K562 (cell line): Measurements from ENCODE around the gene FARSA. TPM values are rescaled to one million over a fixed set of nuclear protein-coding genes. Genes with fewer than 3 reads are reported as not detected.
"Not testable (repeated sequence)": the region's sequence is repeated elsewhere in the genome, so short reads cannot be mapped to it uniquely, and the experiment has no call there.

Source experiments
- ATAC-seq: fragments of 200-7000 bp; cut with Tn5 transposase; 3 replicates; pipeline ENCODE4 v1.9.1; 2020; ENCODE audit warnings: moderate library complexity
- BruUV-seq: library from RNA; stranded (reverse); fragments of 400-500 nt; replicated peaks from 2 replicates; lab custom pipeline; 2021; lab: Mats Ljungman, UMichigan
- CTCF ChIA-PET: fragments of 300-600 bp; formaldehyde crosslinking; extraction: SDS; loops from one replicate; lab custom pipeline; 2021; ENCODE audit warnings: low intra/inter-chr PET ratio; lab: Yijun Ruan, JAX
- POLR2A ChIA-PET: fragments of 300-600, 350-650 bp; sonication (Branson Sonifier 250); formaldehyde crosslinking; extraction: SDS; loops from one replicate; lab custom pipeline; 2021; ENCODE audit warnings: antibody characterized with exemption, inconsistent platforms; lab: Yijun Ruan, JAX
- DNase-seq, 4 experiments: peaks; one replicate each; pipeline versions ENCODE4 v3.0.0 to v3.0.0-alpha.2; 2011 to 2018; ENCODE audit warnings: low spot score in 3 of 4, mixed read lengths in 3 of 4; ENCODE audit errors: extremely low read depth in 1 of 4
- FAIRE-seq: peaks from 2 replicates; lab custom pipeline; 2011; peaks lifted over from hg19 to GRCh38; lab: Jason Lieb, UNC
- H2AFZ ChIP-seq: 2 replicates; pipeline ENCODE4 v1.6.0; 2011; ENCODE audit warnings: low read depth, low read length, control low read depth, inconsistent platforms
- H3K27ac ChIP-seq: fragments of 200-600 bp; 3 replicates; pipeline ENCODE4 v1.8.0; 2011; ENCODE audit warnings: low read depth, mild to moderate bottlenecking, control low read depth, inconsistent platforms, low read length, moderate library complexity, mixed read lengths; ENCODE audit errors: extremely low read depth
- H3K27me3 ChIP-seq, 2 experiments: fragments of 300-600 bp in 1 of 2; 2 replicates in 1 of 2; 3 replicates in 1 of 2; pipeline versions ENCODE4 v1.6.0 to v1.8.0; 2011; ENCODE audit warnings: inconsistent platforms in 2 of 2, low read length in 2 of 2, mild to moderate bottlenecking in 1 of 2, mixed read lengths in 1 of 2, moderate library complexity in 1 of 2; ENCODE audit not compliant: control insufficient read depth in 2 of 2, insufficient read depth in 2 of 2
- H3K36me3 ChIP-seq: fragments of 300-600 bp; 3 replicates; pipeline ENCODE4 v1.8.0; 2011; ENCODE audit warnings: mild to moderate bottlenecking, low read length, inconsistent platforms; ENCODE audit not compliant: control insufficient read depth, insufficient read depth
- H3K4me1 ChIP-seq, 2 experiments: fragments of 200-600 bp in 1 of 2; replicated peaks in 1 of 2; 2 replicates in 1 of 2; 3 replicates in 1 of 2; pipeline versions ENCODE4 v1.5.1 to v1.8.0; 2011; ENCODE audit warnings: inconsistent platforms in 2 of 2, low read length in 2 of 2, mild to moderate bottlenecking in 1 of 2, mixed read lengths in 1 of 2, moderate library complexity in 1 of 2; ENCODE audit not compliant: control insufficient read depth in 2 of 2, insufficient read depth in 2 of 2
- H3K4me2 ChIP-seq: 2 replicates; pipeline ENCODE4 v1.6.1; 2011; ENCODE audit warnings: low read length, control low read depth, inconsistent platforms, mixed read lengths; ENCODE audit not compliant: insufficient read depth
- H3K4me3 ChIP-seq: fragments of 200-600 bp; sonication (generic), shearing (Covaris generic); 2 replicates; pipeline ENCODE4 v1.5.1; 2016; ENCODE audit warnings: control low read depth, inconsistent platforms
- H3K79me2 ChIP-seq: fragments of 200-600 bp; 3 replicates; pipeline ENCODE4 v1.8.0; 2011; ENCODE audit warnings: low read length, inconsistent platforms; ENCODE audit not compliant: control insufficient read depth, insufficient read depth
- H3K9ac ChIP-seq, 2 experiments: 2 replicates each; pipeline versions ENCODE4 v1.6.0 to v1.6.1; 2011; ENCODE audit warnings: low read depth in 2 of 2, low read length in 2 of 2, control low read depth in 1 of 2, inconsistent platforms in 1 of 2, mild to moderate bottlenecking in 1 of 2, mixed read lengths in 1 of 2; ENCODE audit not compliant: insufficient read depth in 1 of 2
- H3K9me1 ChIP-seq: one replicate; pipeline ENCODE4 v1.6.0; 2011; ENCODE audit warnings: inconsistent platforms, mild to moderate bottlenecking, low read length, moderate library complexity; ENCODE audit not compliant: control insufficient read depth, insufficient read depth
- H3K9me3 ChIP-seq: replicated peaks from 2 replicates; pipeline ENCODE4 v1.5.1; 2011; ENCODE audit warnings: low read depth, low read length, inconsistent platforms; ENCODE audit not compliant: control insufficient read depth, insufficient read depth
- H4K20me1 ChIP-seq: replicated peaks from 2 replicates; pipeline ENCODE4 v1.6.1; 2011; ENCODE audit warnings: low read length, inconsistent platforms, mixed read lengths; ENCODE audit not compliant: control insufficient read depth, insufficient read depth
- NFATC3 ChIP-seq: fragments of 450-650 bp; IDR thresholded peaks from 2 replicates; pipeline ENCODE4 v1.6.1; 2017; ENCODE audit warnings: mild to moderate bottlenecking
- RBFOX2 ChIP-seq: fragments of 200-400 bp; formaldehyde crosslinking; IDR thresholded peaks from 2 replicates; pipeline ENCODE4 v1.6.1; 2017; ENCODE audit warnings: low read depth, mild to moderate bottlenecking, low read length, moderate library complexity
- ZNF121 ChIP-seq: sonication (generic); formaldehyde crosslinking; conservative IDR thresholded peaks from 2 replicates; pipeline ENCODE4 v1.8.0; 2022; ENCODE audit warnings: missing genetic modification reagents
- WGBS: fragments of 100-300 bp; shearing (Covaris generic); methylation state at CpG from one replicate; pipeline ENCODE4 v1.1.6; 2016; ENCODE audit warnings: low coverage, mixed read lengths; ENCODE audit not compliant: insufficient coverage; ENCODE audit errors: missing lambda C conversion rate; 5-methylcytosine and 5-hydroxymethylcytosine counted together
- in situ Hi-C: fragments of 300-500 bp; cut with MboI; formaldehyde crosslinking; loops from 4 replicates; pipeline ENCODE4 v1.15.0; 2018; ENCODE audit warnings: inconsistent platforms, mixed read lengths
- intact Hi-C: fragments of 100-400 bp; cut with micrococcal nuclease; formaldehyde crosslinking; loops from 2 replicates; pipeline ENCODE4 v1.14.2; 2022
- polyA plus RNA-seq, 8 experiments: library from polyadenylated mRNA; depleted of rRNA in 4 of 8; stranded (reverse) in 5 of 8; unstranded in 3 of 8; fragments of >200 nt; fragmentation: Nextera tagmentation in 2 of 8; fragmentation: Illumina TruSeq in 1 of 8; extraction: Ambion mirVana in 2 of 8; extraction: Trizol in 1 of 8; gene quantifications; 2 replicates each; pipeline versions ENCODE4 v1.2.1 to v1.2.3, GENCODE V29; 2011 to 2014; ENCODE audit warnings: inconsistent platforms in 1 of 8, missing spikeins in 1 of 8
- total RNA-seq, 7 experiments: library from RNA; depleted of rRNA in 6 of 7; stranded (reverse); fragments of >200 nt in 6 of 7; fragmentation: Illumina TruSeq in 2 of 7; extraction: Trizol in 2 of 7; gene quantifications; 2 replicates each; pipeline versions ENCODE4 v1.2.1 to v1.2.3, GENCODE V29; 2011 to 2021; ENCODE audit warnings: low replicate concordance in 1 of 7

FARSA gene
- total and polyA plus RNA-seq, 9 of the 15 experiments (the other 6 are each of a cell fraction or from before 2014, with no cell fraction given) = 25.2 to 237 (median 89.6) TPM

GRCh38 chr19:12976109-12976508, 42.6 kb upstream of the FARSA start:
- 40% methylated on average over 7 of the region's 7 CpGs for WGBS
- BruUV-seq = not testable (repeated sequence)
- CTCF ChIA-PET = interaction anchor here (0.8 kb wide), 1 partner anchor 118 kb away, joined by 5 read pairs; no protein-coding TSS in a partner anchor

DNA sequence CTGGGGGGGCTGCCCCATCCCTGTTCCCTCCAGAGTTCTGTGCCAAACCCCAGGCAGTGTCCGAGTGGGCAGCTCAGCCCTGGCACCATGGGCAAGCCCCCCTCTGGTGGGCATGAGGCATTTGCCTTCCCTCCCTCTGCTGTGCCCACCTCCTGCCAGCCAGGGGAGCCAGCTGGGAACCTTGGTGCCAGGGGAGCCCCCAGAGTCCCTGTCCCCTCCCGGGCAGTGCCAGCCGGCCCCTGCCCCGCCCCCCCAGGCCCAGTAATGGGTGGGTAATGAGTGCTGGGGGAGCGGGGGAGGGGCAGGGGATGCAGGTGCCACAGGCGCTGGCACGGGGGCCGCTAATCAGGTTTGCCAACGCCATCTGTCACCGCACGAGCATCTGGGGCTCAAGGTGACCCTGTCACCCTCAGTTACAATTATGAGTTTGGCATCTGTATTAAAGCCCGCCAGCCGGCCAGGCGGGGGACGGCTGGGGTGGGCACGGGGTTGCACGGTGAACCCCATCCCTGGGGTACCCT, 41.8 kb upstream of the FARSA start:
- Histone ChIP-seq H4K20me1 (no peaks in the 10 kb centered on the region), H3K4me2 (no peak overlapping the region), H3K27me3 (no peaks in the 10 kb centered on the region), H3K4me1 (peaks cover 8 to 45% of the 10 kb centered on the region in 2 experiments; a peak in 4 of 5 replicates), H3K9me1 (no peaks in the 10 kb centered on the region), H3K27ac (no peak overlapping the region), H3K9me3 (no peaks in the 10 kb centered on the region), H2AFZ (no peak overlapping the region), H3K4me3 (no peak overlapping the region), H3K36me3 (no peaks in the 10 kb centered on the region), H3K9ac (peak overlapping the region in 1 of 2 experiments; percentile 90; a peak in 2 of 4 replicates), H3K79me2 (no peaks in the 10 kb centered on the region)
- FAIRE-seq = no peak
- peak in 2 of 4 experiments; percentile 2 to 3 for DNase-seq
- CTCF ChIA-PET = no interaction called here
- in situ Hi-C loops = loop anchor here (5.0 to 10.0 kb wide), 2 partner anchors 117 to 450 kb away; no protein-coding TSS in a partner anchor
- no TSS peak for BruUV-seq
- no peak for ATAC-seq
- intact Hi-C loops = loop anchor here (5.0 kb wide), 1 partner anchor 287 kb away; no protein-coding TSS in a partner anchor
- POLR2A ChIA-PET = interaction anchor here (0.9 to 1.7 kb wide), 2 partner anchors 21 to 105 kb away, joined by 4 to 5 read pairs; no protein-coding TSS in a partner anchor
- no peak for TF ChIP-seq NFATC3
- 0 out of 2 replicates have a peak, but pooled peaks have one; percentile 20 for TF ChIP-seq RBFOX2
- 63% methylated on average over 5 of the region's 17 CpGs for WGBS

More at GRCh38 chr19:12976109-12976508, 42.6 kb upstream of the FARSA start:
- intact Hi-C loops (loop anchor here (5.0 kb wide), 1 partner anchor 286 kb away; no protein-coding TSS in a partner anchor), in situ Hi-C loops (loop anchor here (5.0 to 10.0 kb wide), 2 partner anchors 116 to 449 kb away; no protein-coding TSS in a partner anchor)
- DNase-seq = peak in 2 of 4 experiments; percentile 5 to 7
- not testable (repeated sequence) for H3K4me3 ChIP-seq, H3K27me3 ChIP-seq, H4K20me1 ChIP-seq, ATAC-seq, H3K9me3 ChIP-seq, H3K9ac ChIP-seq, FAIRE-seq, H3K4me2 ChIP-seq, H2AFZ ChIP-seq, H3K9me1 ChIP-seq, H3K36me3 ChIP-seq, H3K79me2 ChIP-seq, H3K27ac ChIP-seq
- peaks cover 8 to 49% of the 10 kb centered on the region in 2 experiments; a peak in 4 of 5 replicates for H3K4me1 ChIP-seq
- TF ChIP-seq ZNF121 = peak; percentile 76
- POLR2A ChIA-PET = interaction anchor here (0.6 to 3.1 kb wide), 6 partner anchors 11 to 234 kb away, joined by 3 to 17 read pairs (median 4); no protein-coding TSS in a partner anchor
